Esophagus muscularis mucosa (tissue), 4 donors: Measurements from ENCODE around the gene EDA.

Experiments used
- CTCF ChIP-seq, 3 experiments: fragments of 200-600 bp in 2 of 3; fragments of 450-650 bp in 1 of 3; sonication (generic) in 2 of 3; IDR thresholded peaks; one replicate each; pipeline ENCODE4 v1.5.1; 2017 to 2019; ENCODE audit warnings: antibody characterized with exemption in 3 of 3, mild to moderate bottlenecking in 2 of 3, moderate library complexity in 1 of 3
- EP300 ChIP-seq: sonication (generic); formaldehyde crosslinking; IDR thresholded peaks from one replicate; pipeline ENCODE4 v1.6.1; 2017; ENCODE audit warnings: antibody characterized with exemption
- POLR2A ChIP-seq: fragments of 450-650 bp; IDR thresholded peaks from one replicate; pipeline ENCODE4 v1.6.1; 2017; ENCODE audit warnings: antibody characterized with exemption, moderate library complexity, mild to moderate bottlenecking, low read depth

GRCh38 chrX:69618803-69619202 is 2.9 kb downstream of the EDA start:
- no peak for TF ChIP-seq EP300
- peak; percentile 42 to 55 (median 45) for TF ChIP-seq CTCF (IDR thresholded peaks at IDR 0.05)
- no peak for TF ChIP-seq POLR2A
